Liver (tissue), 9 donors: ENCODE results near the gene NNMT. TPM values are rescaled to one million over a fixed set of nuclear protein-coding genes. Genes with fewer than 3 reads are reported as not detected.

Experiments used
- DNase-seq: peaks from one replicate; pipeline ENCODE4 v3.0.0-alpha.2; 2017; ENCODE audit warnings: low spot score
- H3K27ac ChIP-seq, 2 donors: one replicate each; pipeline ENCODE4 v1.7.0; 2013; ENCODE audit warnings: inconsistent platforms in 2 of 2, low read length in 2 of 2, control low read depth in 1 of 2, low read depth in 1 of 2, mild to moderate bottlenecking in 1 of 2
- H3K27me3 ChIP-seq, 4 donors: one replicate each; pipeline versions ENCODE4 v1.6.1 to v1.7.0; 2013; ENCODE audit warnings: low read length in 3 of 4, inconsistent platforms in 1 of 4, mild to moderate bottlenecking in 1 of 4, moderate library complexity in 1 of 4; ENCODE audit not compliant: control insufficient read depth in 4 of 4, insufficient read depth in 4 of 4
- H3K36me3 ChIP-seq, 4 donors: one replicate each; pipeline versions ENCODE4 v1.6.1 to v1.7.0; 2013; ENCODE audit warnings: low read length in 3 of 4, mild to moderate bottlenecking in 3 of 4, low read depth in 1 of 4, moderate library complexity in 1 of 4; ENCODE audit not compliant: control insufficient read depth in 4 of 4, insufficient read depth in 3 of 4
- H3K4me1 ChIP-seq, 4 donors: one replicate each; pipeline versions ENCODE4 v1.6.1 to v1.7.0; 2013; ENCODE audit warnings: low read length in 3 of 4, mild to moderate bottlenecking in 3 of 4, moderate library complexity in 1 of 4; ENCODE audit not compliant: control insufficient read depth in 4 of 4, insufficient read depth in 4 of 4
- H3K4me3 ChIP-seq, 3 donors: one replicate each; pipeline versions ENCODE4 v1.6.1 to v1.7.0; 2013; ENCODE audit warnings: low read length in 3 of 3, control low read depth in 1 of 3, low read depth in 1 of 3, mild to moderate bottlenecking in 1 of 3
- H3K9ac ChIP-seq, 2 donors: one replicate each; pipeline ENCODE4 v1.7.0; 2013; ENCODE audit warnings: low read length in 2 of 2, mild to moderate bottlenecking in 2 of 2, moderate library complexity in 2 of 2, control low read depth in 1 of 2, low read depth in 1 of 2
- H3K9me3 ChIP-seq, 4 donors: one replicate each; pipeline versions ENCODE4 v1.6.1 to v1.7.0; 2013; ENCODE audit warnings: low read length in 3 of 4; ENCODE audit not compliant: control insufficient read depth in 4 of 4
- ATF3 ChIP-seq: IDR thresholded peaks from 2 replicates; pipeline ENCODE4 v1.6.1; 2016; ENCODE audit warnings: antibody characterized with exemption
- CTCF ChIP-seq: fragments of 150-350 bp; IDR thresholded peaks from 2 replicates; pipeline ENCODE4 v1.5.1; 2017; ENCODE audit warnings: improper control_type of control experiment, low read depth, low read length; ENCODE audit not compliant: missing input control
- EGR1 ChIP-seq, 2 donors: IDR thresholded peaks; 2 replicates each; pipeline ENCODE4 v1.6.1; 2016 to 2018; ENCODE audit warnings: antibody characterized with exemption in 2 of 2, low read depth in 2 of 2
- FOXA1 ChIP-seq: IDR thresholded peaks from 2 replicates; pipeline ENCODE4 v1.6.1; 2016; ENCODE audit warnings: antibody characterized with exemption
- FOXA2 ChIP-seq: IDR thresholded peaks from 2 replicates; pipeline ENCODE4 v1.6.1; 2016; ENCODE audit warnings: antibody characterized with exemption
- GABPA ChIP-seq, 2 donors: IDR thresholded peaks in 1 of 2; conservative IDR thresholded peaks in 1 of 2; 2 replicates each; pipeline ENCODE4 v1.6.1; 2016; ENCODE audit warnings: antibody characterized with exemption in 2 of 2, mild to moderate bottlenecking in 1 of 2, moderate library complexity in 1 of 2
- HNF4A ChIP-seq, 2 donors: conservative IDR thresholded peaks; 2 replicates each; pipeline ENCODE4 v1.6.1; 2016; ENCODE audit warnings: antibody characterized with exemption in 2 of 2, mild to moderate bottlenecking in 2 of 2
- HNF4G ChIP-seq: IDR thresholded peaks from 2 replicates; pipeline ENCODE4 v1.6.1; 2016; ENCODE audit warnings: antibody characterized with exemption
- JUND ChIP-seq, 2 donors: IDR thresholded peaks; 2 replicates each; pipeline ENCODE4 v1.6.1; 2016; ENCODE audit warnings: antibody characterized with exemption in 2 of 2
- NR2F2 ChIP-seq: IDR thresholded peaks from 2 replicates; pipeline ENCODE4 v1.6.1; 2016; ENCODE audit warnings: antibody characterized with exemption
- RAD21 ChIP-seq, 2 donors: IDR thresholded peaks; 2 replicates each; pipeline ENCODE4 v1.6.1; 2016; ENCODE audit warnings: antibody characterized with exemption in 2 of 2, mild to moderate bottlenecking in 2 of 2
- REST ChIP-seq: IDR thresholded peaks from 2 replicates; pipeline ENCODE4 v1.6.1; 2016; ENCODE audit warnings: antibody characterized with exemption, mild to moderate bottlenecking
- RXRA ChIP-seq, 2 donors: IDR thresholded peaks; 2 replicates each; pipeline ENCODE4 v1.6.1; 2017 to 2018; ENCODE audit warnings: antibody characterized with exemption in 2 of 2, mild to moderate bottlenecking in 1 of 2
- SP1 ChIP-seq: IDR thresholded peaks from 2 replicates; pipeline ENCODE4 v1.6.1; 2018; ENCODE audit warnings: antibody characterized with exemption, mild to moderate bottlenecking
- TAF1 ChIP-seq: conservative IDR thresholded peaks from 2 replicates; pipeline ENCODE4 v1.6.1; 2016; ENCODE audit warnings: antibody characterized with exemption, mild to moderate bottlenecking
- YY1 ChIP-seq: IDR thresholded peaks from 2 replicates; pipeline ENCODE4 v1.6.1; 2016; ENCODE audit warnings: antibody characterized with exemption, mild to moderate bottlenecking
- WGBS: extraction: QIAGEN DNeasy Blood & Tissue Kit; methylation state at CpG from one replicate; pipeline ENCODE4 v1.1.7; 2013; 5-methylcytosine and 5-hydroxymethylcytosine counted together
- polyA plus RNA-seq, 2 donors: library from polyadenylated mRNA; stranded (reverse) in 1 of 2; unstranded in 1 of 2; fragments of 200-250 nt in 1 of 2; fragments of >200 nt in 1 of 2; fragmentation: Nextera tagmentation in 1 of 2; extraction: Ambion mirVana in 1 of 2; gene quantifications; one replicate each; pipeline versions ENCODE4 v1.2.1 to v1.2.3, GENCODE V29; 2013 to 2015
- total RNA-seq, 2 donors: library from RNA; depleted of rRNA; stranded (reverse); fragments of >200 nt; gene quantifications; one replicate each; pipeline ENCODE4 v1.2.3, GENCODE V29; 2014
- TF ChIP-seq, protein P1 (sequence below): IDR thresholded peaks from 2 replicates; pipeline ENCODE4 v1.6.1; 2016; ENCODE audit warnings: antibody characterized with exemption
- TF ChIP-seq, protein P2 (sequence below): IDR thresholded peaks from 2 replicates; pipeline ENCODE4 v1.6.1; 2016; ENCODE audit warnings: antibody characterized with exemption
- donor health status: healthy.
- donor health status: healthy.
- donor health status: healthy.
- donor health status: healthy.
- donor health status: healthy.

The NNMT gene
- total and polyA plus RNA-seq, 4 donors = 0.47 to 3,724 (median 2,877) TPM

GRCh38 chr11:114307524-114308203 lies 11.5 kb downstream of the NNMT start (continued):
- TF ChIP-seq HNF4A (conservative IDR thresholded peaks at IDR 0.05) (peak; percentile 50 to 75), GABPA (IDR thresholded peaks at IDR 0.05 in 1 of 2, conservative IDR thresholded peaks at IDR 0.05 in 1 of 2) (no peak)

- Histone ChIP-seq H3K9ac (peak overlapping the region in 1 of 2 donors; percentile 60), H3K27me3 (no peaks in the 10 kb centered on the region), H3K4me3 (no peak overlapping the region), H3K4me1 (peaks cover 6 to 44% (median 22%) of the 10 kb centered on the region in 4 donors), H3K9me3 (no peaks in the 10 kb centered on the region), H3K27ac (peak overlapping the region; percentile 68 to 85), H3K36me3 (peaks cover 6 to 49% (median 42%) of the 10 kb centered on the region in 4 donors)
- no peak for DNase-seq
- 28% methylated on average over 6 of the region's 6 CpGs for WGBS
- peak; percentile 16 for TF ChIP-seq NR2F2
- peak; percentile 49 for TF ChIP-seq FOXA1
- TF ChIP-seq JUND (IDR thresholded peaks at IDR 0.05) = peak; percentile 83 to 93
- peak; percentile 92 to 95 for TF ChIP-seq RXRA (IDR thresholded peaks at IDR 0.05)
- TF ChIP-seq, protein P1, sequence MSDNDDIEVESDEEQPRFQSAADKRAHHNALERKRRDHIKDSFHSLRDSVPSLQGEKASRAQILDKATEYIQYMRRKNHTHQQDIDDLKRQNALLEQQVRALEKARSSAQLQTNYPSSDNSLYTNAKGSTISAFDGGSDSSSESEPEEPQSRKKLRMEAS = peak; percentile 91
- TF ChIP-seq TAF1 = peak; percentile 66
- peak; percentile 70 for TF ChIP-seq FOXA2
- TF ChIP-seq CTCF = no peak
- peak in 1 of 2 donors; percentile 92 for TF ChIP-seq EGR1 (IDR thresholded peaks at IDR 0.05; ENCODE audit: low read depth in 2 of 2)
- peak; percentile 76 to 84 for TF ChIP-seq HNF4A (conservative IDR thresholded peaks at IDR 0.05)
- peak; percentile 99 for TF ChIP-seq ATF3
- peak; percentile 72 for TF ChIP-seq REST
- peak; percentile 39 to 52 for TF ChIP-seq RAD21 (IDR thresholded peaks at IDR 0.05)
- no peak for TF ChIP-seq GABPA (IDR thresholded peaks at IDR 0.05 in 1 of 2, conservative IDR thresholded peaks at IDR 0.05 in 1 of 2)
- peak; percentile 73 for TF ChIP-seq YY1
- no peak for TF ChIP-seq HNF4G
- TF ChIP-seq, protein P2, sequence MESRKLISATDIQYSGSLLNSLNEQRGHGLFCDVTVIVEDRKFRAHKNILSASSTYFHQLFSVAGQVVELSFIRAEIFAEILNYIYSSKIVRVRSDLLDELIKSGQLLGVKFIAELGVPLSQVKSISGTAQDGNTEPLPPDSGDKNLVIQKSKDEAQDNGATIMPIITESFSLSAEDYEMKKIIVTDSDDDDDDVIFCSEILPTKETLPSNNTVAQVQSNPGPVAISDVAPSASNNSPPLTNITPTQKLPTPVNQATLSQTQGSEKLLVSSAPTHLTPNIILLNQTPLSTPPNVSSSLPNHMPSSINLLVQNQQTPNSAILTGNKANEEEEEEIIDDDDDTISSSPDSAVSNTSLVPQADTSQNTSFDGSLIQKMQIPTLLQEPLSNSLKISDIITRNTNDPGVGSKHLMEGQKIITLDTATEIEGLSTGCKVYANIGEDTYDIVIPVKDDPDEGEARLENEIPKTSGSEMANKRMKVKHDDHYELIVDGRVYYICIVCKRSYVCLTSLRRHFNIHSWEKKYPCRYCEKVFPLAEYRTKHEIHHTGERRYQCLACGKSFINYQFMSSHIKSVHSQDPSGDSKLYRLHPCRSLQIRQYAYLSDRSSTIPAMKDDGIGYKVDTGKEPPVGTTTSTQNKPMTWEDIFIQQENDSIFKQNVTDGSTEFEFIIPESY = peak; percentile 90
- peak; percentile 96 for TF ChIP-seq SP1
Measured at GRCh38 chr11:114308689-114309089, 12.5 kb downstream of the NNMT start.
